HEK293T (cell line): ENCODE results near the gene FAM168A.

Source experiments
- CTCF ChIA-PET: fragments of 350-600 bp; formaldehyde crosslinking; extraction: SDS; loops from one replicate; lab custom pipeline; 2021; ENCODE audit warnings: antibody characterized with exemption, inconsistent platforms; lab: Yijun Ruan, JAX
- POLR2A ChIA-PET: fragments of 350-600 bp; formaldehyde crosslinking; extraction: SDS; loops from one replicate; lab custom pipeline; 2020; ENCODE audit warnings: antibody characterized with exemption, inconsistent platforms; lab: Yijun Ruan, JAX
- DNase-seq: peaks from one replicate; pipeline ENCODE4 v3.0.0; 2012; ENCODE audit warnings: mixed read lengths; ENCODE audit errors: extremely low spot score
- ARNT ChIP-seq: fragments of 450-650 bp; IDR thresholded peaks from 2 replicates; pipeline ENCODE4 v1.6.1; 2017; ENCODE audit warnings: mild to moderate bottlenecking
- BHLHE40 ChIP-seq: fragments of 450-650 bp; IDR thresholded peaks from 2 replicates; pipeline ENCODE4 v1.6.1; 2016; ENCODE audit warnings: mild to moderate bottlenecking, moderate library complexity, borderline replicate concordance
- CTBP1 ChIP-seq: fragments of 450-650 bp; IDR thresholded peaks from 2 replicates; pipeline ENCODE4 v1.6.1; 2016; ENCODE audit warnings: borderline replicate concordance
- ELF4 ChIP-seq: fragments of 450-650 bp; IDR thresholded peaks from 2 replicates; pipeline ENCODE4 v1.6.1; 2017; ENCODE audit warnings: antibody characterized with exemption
- FOXA1 ChIP-seq: fragments of 450-650 bp; IDR thresholded peaks from 2 replicates; pipeline ENCODE4 v1.6.1; 2016; ENCODE audit warnings: mild to moderate bottlenecking
- FOXK2 ChIP-seq: fragments of 450-650 bp; IDR thresholded peaks from 2 replicates; pipeline ENCODE4 v1.6.1; 2016; ENCODE audit warnings: mild to moderate bottlenecking
- FOXM1 ChIP-seq: fragments of 450-650 bp; IDR thresholded peaks from 2 replicates; pipeline ENCODE4 v1.6.1; 2017; ENCODE audit warnings: mild to moderate bottlenecking, borderline replicate concordance
- HDGF ChIP-seq: fragments of 450-650 bp; IDR thresholded peaks from 2 replicates; pipeline ENCODE4 v1.6.1; 2017; ENCODE audit warnings: antibody characterized with exemption, borderline replicate concordance
- L3MBTL2 ChIP-seq: fragments of 450-650 bp; conservative IDR thresholded peaks from 2 replicates; pipeline ENCODE4 v1.6.1; 2016; ENCODE audit warnings: mild to moderate bottlenecking
- LEF1 ChIP-seq: fragments of 450-650 bp; IDR thresholded peaks from 2 replicates; pipeline ENCODE4 v1.6.1; 2017; ENCODE audit warnings: mild to moderate bottlenecking, borderline replicate concordance
- NFRKB ChIP-seq: fragments of 450-650 bp; IDR thresholded peaks from 2 replicates; pipeline ENCODE4 v1.6.1; 2016; ENCODE audit warnings: mild to moderate bottlenecking, moderate library complexity
- PKNOX1 ChIP-seq: fragments of 450-650 bp; IDR thresholded peaks from 2 replicates; pipeline ENCODE4 v1.6.1; 2016
- SP1 ChIP-seq: fragments of 450-650 bp; IDR thresholded peaks from 2 replicates; pipeline ENCODE4 v1.6.1; 2017
- SUZ12 ChIP-seq: fragments of 450-650 bp; IDR thresholded peaks from 2 replicates; pipeline ENCODE4 v1.6.1; 2016; ENCODE audit warnings: mild to moderate bottlenecking
- TARDBP ChIP-seq: fragments of 450-650 bp; IDR thresholded peaks from 2 replicates; pipeline ENCODE4 v1.6.1; 2016
- ZNF384 ChIP-seq: fragments of 450-650 bp; IDR thresholded peaks from 2 replicates; pipeline ENCODE4 v1.6.1; 2016

The FAM168A gene

GRCh38 chr11:73358071-73358470 is 239.8 kb downstream of the FAM168A start:
- no peak for DNase-seq
- CTCF ChIA-PET = interaction anchor here (0.5 kb wide), 1 partner anchor 8 kb away, joined by 3 read pairs; no protein-coding TSS in a partner anchor
- POLR2A ChIA-PET = no interaction called here
- TF ChIP-seq PKNOX1 = no peak
- no peak for TF ChIP-seq FOXK2
- TF ChIP-seq FOXM1 = no peak
- TF ChIP-seq SUZ12 = no peak
- no peak for TF ChIP-seq NFRKB
- TF ChIP-seq FOXA1 = no peak
- no peak for TF ChIP-seq TARDBP
- TF ChIP-seq LEF1 = no peak
- TF ChIP-seq HDGF = no peak
- TF ChIP-seq ARNT = no peak
- TF ChIP-seq CTBP1 = no peak
- no peak for TF ChIP-seq ZNF384
- no peak for TF ChIP-seq BHLHE40
- TF ChIP-seq L3MBTL2 = no peak
- TF ChIP-seq ELF4 = no peak

- ChIA-PET CTCF (no interaction called here), POLR2A (no interaction called here)
- TF ChIP-seq ARNT = no peak
- no peak for TF ChIP-seq HDGF
- TF ChIP-seq ZNF384 = no peak
- TF ChIP-seq L3MBTL2 = no peak
- TF ChIP-seq SUZ12 = no peak
- no peak for TF ChIP-seq FOXA1
- no peak for TF ChIP-seq CTBP1
- TF ChIP-seq SP1 = no peak
- no peak for TF ChIP-seq TARDBP
- TF ChIP-seq NFRKB = no peak
- no peak for TF ChIP-seq PKNOX1
- no peak for TF ChIP-seq ELF4
- TF ChIP-seq BHLHE40 = no peak
- no peak for TF ChIP-seq FOXM1
- no peak for TF ChIP-seq LEF1
- no peak for TF ChIP-seq FOXK2
- no peak for DNase-seq
Measured at GRCh38 chr11:73356979-73357860, 240.7 kb downstream of the FAM168A start.

- DNase-seq = no peak
- ChIA-PET CTCF (no interaction called here), POLR2A (no interaction called here)
- TF ChIP-seq ARNT = no peak
- no peak for TF ChIP-seq CTBP1
- TF ChIP-seq BHLHE40 = no peak
- no peak for TF ChIP-seq HDGF
- TF ChIP-seq NFRKB = no peak
- no peak for TF ChIP-seq LEF1
- TF ChIP-seq FOXK2 = no peak
- TF ChIP-seq FOXM1 = no peak
- TF ChIP-seq SP1 = no peak
- no peak for TF ChIP-seq ZNF384
- TF ChIP-seq FOXA1 = no peak
- TF ChIP-seq ELF4 = no peak
- TF ChIP-seq TARDBP = no peak
- no peak for TF ChIP-seq PKNOX1
- TF ChIP-seq L3MBTL2 = no peak
- no peak for TF ChIP-seq SUZ12
Measured at GRCh38 chr11:73355109-73355508, 242.8 kb downstream of the FAM168A start.

GRCh38 chr11:73353422-73353821 is 244.5 kb downstream of the FAM168A start:
- no peak for DNase-seq
- TF ChIP-seq ZNF384 (no peak), NFRKB (no peak), CTBP1 (no peak), BHLHE40 (no peak), HDGF (no peak), L3MBTL2 (no peak), ARNT (no peak), SUZ12 (no peak), SP1 (no peak), ELF4 (no peak), TARDBP (no peak), LEF1 (no peak), FOXK2 (no peak), FOXM1 (no peak), FOXA1 (no peak), PKNOX1 (no peak)
- CTCF ChIA-PET = no interaction called here
- POLR2A ChIA-PET = no interaction called here
